Mammary epithelial cell (primary cell): ENCODE measurements around the gene SVIL.

ENCODE experiments used
- EZH2 ChIP-seq: IDR thresholded peaks from 2 replicates; pipeline ENCODE4 v1.6.1; 2012; ENCODE audit warnings: low read length, inconsistent platforms, borderline replicate concordance
- TF ChIP-seq, protein P1 (sequence below), 2 donors: IDR thresholded peaks in 1 of 2; conservative IDR thresholded peaks in 1 of 2; 2 replicates each; pipeline ENCODE4 v1.5.1; 2011 to 2012; ENCODE audit warnings: inconsistent platforms in 2 of 2, low read length in 2 of 2, mild to moderate bottlenecking in 2 of 2, control low read depth in 1 of 2, low read depth in 1 of 2; ENCODE audit not compliant: insufficient read depth in 1 of 2; ENCODE audit errors: extremely low read depth in 1 of 2

DNA sequence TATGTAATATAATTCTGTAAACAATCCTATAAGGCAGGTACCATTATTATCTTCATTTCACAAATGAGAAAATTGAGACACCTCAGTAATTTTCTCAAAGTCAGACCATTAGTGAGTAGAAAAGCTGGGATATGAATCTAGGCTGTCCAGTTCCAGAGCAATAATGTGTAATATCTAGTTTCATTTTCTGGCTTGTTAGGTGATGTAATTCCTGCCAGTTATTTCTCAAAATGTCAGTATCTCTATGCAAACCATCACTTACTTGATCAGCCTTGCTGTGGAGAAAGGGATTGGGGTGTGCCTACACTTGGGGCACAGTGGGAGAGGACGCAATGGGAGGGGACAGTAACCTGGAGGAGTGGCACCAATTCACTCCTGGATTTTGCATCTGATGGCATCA is 188.4 kb downstream of the SVIL start:
- TF ChIP-seq, protein P1, sequence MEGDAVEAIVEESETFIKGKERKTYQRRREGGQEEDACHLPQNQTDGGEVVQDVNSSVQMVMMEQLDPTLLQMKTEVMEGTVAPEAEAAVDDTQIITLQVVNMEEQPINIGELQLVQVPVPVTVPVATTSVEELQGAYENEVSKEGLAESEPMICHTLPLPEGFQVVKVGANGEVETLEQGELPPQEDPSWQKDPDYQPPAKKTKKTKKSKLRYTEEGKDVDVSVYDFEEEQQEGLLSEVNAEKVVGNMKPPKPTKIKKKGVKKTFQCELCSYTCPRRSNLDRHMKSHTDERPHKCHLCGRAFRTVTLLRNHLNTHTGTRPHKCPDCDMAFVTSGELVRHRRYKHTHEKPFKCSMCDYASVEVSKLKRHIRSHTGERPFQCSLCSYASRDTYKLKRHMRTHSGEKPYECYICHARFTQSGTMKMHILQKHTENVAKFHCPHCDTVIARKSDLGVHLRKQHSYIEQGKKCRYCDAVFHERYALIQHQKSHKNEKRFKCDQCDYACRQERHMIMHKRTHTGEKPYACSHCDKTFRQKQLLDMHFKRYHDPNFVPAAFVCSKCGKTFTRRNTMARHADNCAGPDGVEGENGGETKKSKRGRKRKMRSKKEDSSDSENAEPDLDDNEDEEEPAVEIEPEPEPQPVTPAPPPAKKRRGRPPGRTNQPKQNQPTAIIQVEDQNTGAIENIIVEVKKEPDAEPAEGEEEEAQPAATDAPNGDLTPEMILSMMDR (conservative IDR thresholded peaks at IDR 0.05 in 1 of 2, IDR thresholded peaks at IDR 0.05 in 1 of 2; ENCODE audit: extremely low read depth in 1 of 2, insufficient read depth in 1 of 2, low read depth in 1 of 2, low read length in 2 of 2) = no peak
- no peak for TF ChIP-seq EZH2
